ENCODE measurements around the gene FGD1.
"Not testable (repeated sequence)": the region's sequence is repeated elsewhere in the genome, so short reads cannot be mapped to it uniquely, and the experiment has no call there.

The FGD1 gene

GRCh38 chrX:54495814-54496516 is at the start of gene FGD1:
TSS of gene FGD1 (minus strand) at chrX:54496234. CDS start at chrX:54495432, 802 bp downstream.
- DNase-seq (ENCODE audit: low read depth in 2 of 2): no peak

GRCh38 chrX:54542239-54542638 is 46.2 kb upstream of the FGD1 start:
- not testable (repeated sequence) for DNase-seq (ENCODE audit: low read depth in 2 of 2)

GRCh38 chrX:54540289-54540688 is 44.3 kb upstream of the FGD1 start:
- DNase-seq (ENCODE audit: low read depth in 2 of 2): no peak

GRCh38 chrX:54534271-54534670 is 38.2 kb upstream of the FGD1 start:
- DNase-seq (ENCODE audit: low read depth in 2 of 2): no peak

GRCh38 chrX:54530357-54530900 is 34.4 kb upstream of the FGD1 start:
- DNase-seq (ENCODE audit: low read depth in 2 of 2): no peak

- peak; percentile 53 to 56 for DNase-seq (ENCODE audit: low read depth in 2 of 2)
Measured at GRCh38 chrX:54529552-54530356, 33.7 kb upstream of the FGD1 start, which contains the start of gene GNL3L. TSS of gene GNL3L (plus strand) at chrX:54530219. CDS start at chrX:54532567, 2,348 bp downstream.

GRCh38 chrX:54529151-54529550 is 33.1 kb upstream of the FGD1 start:
- DNase-seq (ENCODE audit: low read depth in 2 of 2): no peak

- DNase-seq (ENCODE audit: low read depth in 2 of 2): peak; percentile 39 to 41
Measured at GRCh38 chrX:54509400-54509799, 13.4 kb upstream of the FGD1 start.

- DNase-seq (ENCODE audit: low read depth in 2 of 2): no peak
Measured at GRCh38 chrX:54496936-54497335, 902 bp upstream of the FGD1 start.

- no peak for DNase-seq (ENCODE audit: low read depth in 2 of 2)
Measured at GRCh38 chrX:54496517-54496852, 451 bp upstream of the FGD1 start.

- no peak for DNase-seq (ENCODE audit: low read depth in 2 of 2)
Measured at GRCh38 chrX:54494989-54495813, 833 bp downstream of the FGD1 start.

- DNase-seq (ENCODE audit: low read depth in 2 of 2): no peak
Measured at GRCh38 chrX:54494166-54494988, 1.7 kb downstream of the FGD1 start.

- no peak for DNase-seq (ENCODE audit: low read depth in 2 of 2)
Measured at GRCh38 chrX:54492340-54492739, 3.7 kb downstream of the FGD1 start.

GRCh38 chrX:54489819-54490218 is 6.2 kb downstream of the FGD1 start:
- not testable (repeated sequence) for DNase-seq (ENCODE audit: low read depth in 2 of 2)

- no peak for DNase-seq (ENCODE audit: low read depth in 2 of 2)
Measured at GRCh38 chrX:54484666-54485065, 11.4 kb downstream of the FGD1 start.

GRCh38 chrX:54483946-54484345 is 12.1 kb downstream of the FGD1 start:
- DNase-seq (ENCODE audit: low read depth in 2 of 2): no peak

GRCh38 chrX:54482839-54483593 is 13.0 kb downstream of the FGD1 start:
- no peak for DNase-seq (ENCODE audit: low read depth in 2 of 2)

- DNase-seq (ENCODE audit: low read depth in 2 of 2): no peak
Measured at GRCh38 chrX:54479136-54480111, 16.6 kb downstream of the FGD1 start.

Data from fibroblast of skin of left biceps (primary cell).